GM12878 (cell line): ENCODE data around the gene RERE. TPM values are rescaled to one million over a fixed set of nuclear protein-coding genes. Genes with fewer than 3 reads are reported as not detected.

Experiments
- ATAC-seq: fragments of 200-7000 bp; cut with Tn5 transposase; 3 replicates; pipeline ENCODE4 v1.9.1; 2020; ENCODE audit warnings: mild to moderate bottlenecking, moderate library complexity
- BruUV-seq: library from RNA; stranded (reverse); fragments of 400-500 nt; replicated peaks from 2 replicates; lab custom pipeline; 2021; lab: Mats Ljungman, UMichigan
- CTCF ChIA-PET: fragments of 300-600 bp; sonication (Branson Sonifier 250); formaldehyde crosslinking; extraction: SDS; loops from one replicate; lab custom pipeline; 2021; ENCODE audit warnings: inconsistent platforms; lab: Yijun Ruan, JAX
- POLR2A ChIA-PET: fragments of 350-600 bp; formaldehyde crosslinking; extraction: SDS; loops from one replicate; lab custom pipeline; 2021; ENCODE audit warnings: inconsistent platforms; lab: Charles Lee
- RAD21 ChIA-PET: fragments of 300-600 bp; sonication (Branson Sonifier 250); formaldehyde crosslinking; loops from one replicate; lab custom pipeline; 2023; ENCODE audit warnings: antibody characterized with exemption; ENCODE audit not compliant: unreplicated experiment; lab: Charles Lee
- SMC1A ChIA-PET: fragments of 300-600 bp; sonication (Branson Sonifier 250); formaldehyde crosslinking; loops from one replicate; lab custom pipeline; 2023; ENCODE audit not compliant: unreplicated experiment, uncharacterized antibody; lab: Charles Lee
- DNase-seq: peaks from one replicate; pipeline ENCODE4 v3.0.0-alpha.2; 2011; ENCODE audit warnings: low read depth, low spot score
- FAIRE-seq: peaks from 3 replicates; lab custom pipeline; 2011; peaks lifted over from hg19 to GRCh38; lab: Jason Lieb, UNC
- H2AFZ ChIP-seq: 2 replicates; pipeline ENCODE4 v1.6.0; 2011; ENCODE audit warnings: low read depth, low read length, control low read depth; ENCODE audit not compliant: control insufficient read depth
- H3K27ac ChIP-seq: 2 replicates; pipeline ENCODE4 v1.5.1; 2011; ENCODE audit warnings: control low read depth; ENCODE audit not compliant: control insufficient read depth, insufficient read depth
- H3K27me3 ChIP-seq, 2 experiments: replicated peaks in 1 of 2; 2 replicates each; pipeline versions ENCODE4 v1.6.0 to v1.6.1; 2011; ENCODE audit warnings: low read length in 1 of 2; ENCODE audit not compliant: control insufficient read depth in 2 of 2, insufficient read depth in 2 of 2
- H3K36me3 ChIP-seq, 2 experiments: 2 replicates each; pipeline ENCODE4 v1.5.1; 2011; ENCODE audit warnings: low read length in 1 of 2; ENCODE audit not compliant: control insufficient read depth in 2 of 2, insufficient read depth in 2 of 2
- H3K4me1 ChIP-seq: 2 replicates; pipeline ENCODE4 v1.6.1; 2011; ENCODE audit warnings: mild to moderate bottlenecking, low read length, moderate library complexity, mixed read lengths; ENCODE audit not compliant: control insufficient read depth, insufficient read depth
- H3K4me2 ChIP-seq: 2 replicates; pipeline ENCODE4 v1.6.0; 2011; ENCODE audit warnings: control low read depth; ENCODE audit not compliant: control insufficient read depth, insufficient read depth
- H3K4me3 ChIP-seq: fragments of 200-600 bp; sonication (generic); 2 replicates; pipeline ENCODE4 v1.5.1; 2016
- H3K79me2 ChIP-seq: 2 replicates; pipeline ENCODE4 v1.6.0; 2011; ENCODE audit warnings: low read length; ENCODE audit not compliant: control insufficient read depth, insufficient read depth
- H3K9ac ChIP-seq: 2 replicates; pipeline ENCODE4 v1.8.0; 2011; ENCODE audit warnings: low read length, control low read depth, mixed read lengths; ENCODE audit not compliant: control insufficient read depth, insufficient read depth
- H3K9me3 ChIP-seq: replicated peaks from 3 replicates; pipeline ENCODE4 v1.5.1; 2011; ENCODE audit warnings: mild to moderate bottlenecking, low read length; ENCODE audit not compliant: control insufficient read depth, insufficient read depth
- H4K20me1 ChIP-seq: 2 replicates; pipeline ENCODE4 v1.6.0; 2011; ENCODE audit not compliant: control insufficient read depth, insufficient read depth
- ATF7 ChIP-seq: fragments of 450-650 bp; IDR thresholded peaks from 2 replicates; pipeline ENCODE4 v1.6.1; 2016; ENCODE audit warnings: low read depth, mild to moderate bottlenecking
- BCL11A ChIP-seq: IDR thresholded peaks from 2 replicates; pipeline ENCODE4 v1.6.1; 2011; ENCODE audit warnings: low read depth, low read length
- DPF2 ChIP-seq: fragments of 450-650 bp; IDR thresholded peaks from 2 replicates; pipeline ENCODE4 v1.6.1; 2017; ENCODE audit warnings: mild to moderate bottlenecking
- EP300 ChIP-seq, 2 experiments: fragments of 150-350 bp in 1 of 2; IDR thresholded peaks; 2 replicates each; pipeline ENCODE4 v1.6.1; 2011 to 2012; ENCODE audit warnings: low read depth in 2 of 2, low read length in 2 of 2, borderline replicate concordance in 1 of 2, improper control_type of control experiment in 1 of 2, inconsistent platforms in 1 of 2; ENCODE audit not compliant: control insufficient read depth in 1 of 2
- FOS ChIP-seq: IDR thresholded peaks from 3 replicates; pipeline ENCODE4 v1.6.1; 2011; ENCODE audit warnings: borderline replicate concordance; ENCODE audit not compliant: insufficient read length; ENCODE audit errors: extremely low read depth
- IKZF2 ChIP-seq, 2 experiments: fragments of 450-650 bp; IDR thresholded peaks; 2 replicates each; pipeline ENCODE4 v1.6.1; 2017; ENCODE audit warnings: mild to moderate bottlenecking in 2 of 2, moderate library complexity in 2 of 2
- MEF2A ChIP-seq: IDR thresholded peaks from 2 replicates; pipeline ENCODE4 v1.6.1; 2011; ENCODE audit warnings: low read depth, mild to moderate bottlenecking, low read length, moderate library complexity; ENCODE audit not compliant: insufficient read depth
- MTA2 ChIP-seq: fragments of 450-650 bp; IDR thresholded peaks from 2 replicates; pipeline ENCODE4 v1.6.1; 2016; ENCODE audit warnings: low read depth, mild to moderate bottlenecking, moderate library complexity
- NFYB ChIP-seq: IDR thresholded peaks from 2 replicates; pipeline ENCODE4 v1.6.1; 2011; ENCODE audit warnings: low read depth, mild to moderate bottlenecking, low read length, improper control_type of control experiment, moderate library complexity; ENCODE audit not compliant: insufficient read depth
- POLR2A ChIP-seq: IDR thresholded peaks from 2 replicates; pipeline ENCODE4 v1.6.1; 2011; ENCODE audit warnings: low read depth, mild to moderate bottlenecking, low read length
- POU2F2 ChIP-seq: IDR thresholded peaks from 3 replicates; pipeline ENCODE4 v1.6.1; 2011; ENCODE audit warnings: low read depth, mild to moderate bottlenecking, low read length, borderline replicate concordance
- RAD51 ChIP-seq: fragments of 450-650 bp; IDR thresholded peaks from 2 replicates; pipeline ENCODE4 v1.6.1; 2016; ENCODE audit warnings: moderate library complexity, mild to moderate bottlenecking, inconsistent platforms
- RB1 ChIP-seq: fragments of 450-650 bp; formaldehyde crosslinking; IDR thresholded peaks from 2 replicates; pipeline ENCODE4 v1.6.1; 2017; ENCODE audit warnings: mild to moderate bottlenecking, borderline replicate concordance
- RUNX3 ChIP-seq: IDR thresholded peaks from 2 replicates; pipeline ENCODE4 v1.6.1; 2012; ENCODE audit warnings: low read length, inconsistent platforms
- TCF7 ChIP-seq: IDR thresholded peaks from 2 replicates; pipeline ENCODE4 v1.6.1; 2014; ENCODE audit warnings: antibody characterized with exemption, borderline replicate concordance
- YY1 ChIP-seq: IDR thresholded peaks from 2 replicates; pipeline ENCODE4 v1.6.1; 2011; ENCODE audit warnings: low read depth, mild to moderate bottlenecking, low read length
- WGBS: methylation state at CpG from one replicate; pipeline ENCODE4 v1.1.6; 2016; ENCODE audit warnings: low lambda C conversion rate; ENCODE audit not compliant: insufficient replicate concordance, insufficient coverage; ENCODE audit errors: missing lambda C conversion rate; 5-methylcytosine and 5-hydroxymethylcytosine counted together
- in situ Hi-C: fragments of 300-500 bp; cut with MboI; formaldehyde crosslinking; loops from 9 replicates; pipeline ENCODE4 v1.14.3; 2018; ENCODE audit warnings: mixed read lengths
- intact Hi-C: fragments of 100-400 bp; cut with micrococcal nuclease; formaldehyde crosslinking; loops from one replicate; pipeline ENCODE4 v1.14.2; 2022; ENCODE audit not compliant: unreplicated experiment
- polyA plus RNA-seq, 11 experiments: library from polyadenylated mRNA; depleted of rRNA in 4 of 11; unstranded in 6 of 11; stranded (reverse) in 5 of 11; fragments of >200 nt; fragmentation: Nextera tagmentation in 4 of 11; fragmentation: Illumina TruSeq in 1 of 11; extraction: Ambion mirVana in 4 of 11; extraction: Trizol in 1 of 11; gene quantifications; 1 replicate in 1 of 11; 2 replicates in 10 of 11; pipeline versions ENCODE4 v1.2.1 to v1.2.3, GENCODE V29; 2011 to 2016; ENCODE audit warnings: inconsistent platforms in 2 of 11, missing spikeins in 2 of 11, low read depth in 1 of 11
- total RNA-seq, 4 experiments: library from RNA; depleted of rRNA in 3 of 4; stranded (reverse); fragments of >200 nt in 3 of 4; fragmentation: Illumina TruSeq in 1 of 4; extraction: Trizol in 1 of 4; gene quantifications; 2 replicates each; pipeline versions ENCODE4 v1.2.1 to v1.2.3, GENCODE V29; 2013 to 2021
- TF ChIP-seq, protein P1 (sequence below): fragments of 450-650 bp; IDR thresholded peaks from 2 replicates; pipeline ENCODE4 v1.6.1; 2017; ENCODE audit warnings: mild to moderate bottlenecking, moderate library complexity
- TF ChIP-seq, protein P2 (sequence below): IDR thresholded peaks from 2 replicates; pipeline ENCODE4 v1.6.1; 2012; ENCODE audit warnings: low read depth, low read length, improper control_type of control experiment

RERE gene
- total and polyA plus RNA-seq, 10 of the 15 experiments (the other 5 are each of a cell fraction or from before 2014, with no cell fraction given) = 5.2 to 60.5 (median 20.2) TPM

GRCh38 chr1:8764293-8764937 lies 53.0 kb downstream of the RERE start:
- no peaks in the 10 kb centered on the region for H4K20me1 ChIP-seq
- DNase-seq (peak; percentile 59), ATAC-seq (peak; percentile 85), FAIRE-seq (peak; percentile 57)
- in situ Hi-C loops = no loop called here
- SMC1A ChIA-PET = interaction anchor here (0.6 to 4.6 kb wide), 14 partner anchors 9 to 352 kb away, joined by 3 to 55 read pairs (median 4); no protein-coding TSS in a partner anchor
- intact Hi-C loops = loop anchor here (5.0 kb wide), 1 partner anchor 53 kb away; the partner anchor contains the start of gene RERE
- H3K9me3 ChIP-seq = no peaks in the 10 kb centered on the region; the same call in 2 of the 3 replicates
- RAD21 ChIA-PET = interaction anchor here (0.6 to 4.9 kb wide), 6 partner anchors 16 to 269 kb away, joined by 3 to 49 read pairs (median 5); no protein-coding TSS in a partner anchor
- POLR2A ChIA-PET = interaction anchor here (0.6 to 5.0 kb wide), 13 partner anchors 9 to 489 kb away, joined by 3 to 27 read pairs (median 4); partner anchors contain the start of genes ENO1 and RERE
- peak overlapping the region; percentile 60 for H3K9ac ChIP-seq
- WGBS = 13% methylated on average over 4 of the region's 4 CpGs
- H3K79me2 ChIP-seq = peaks cover 23% of the 10 kb centered on the region
- H2AFZ ChIP-seq = peak overlapping the region; percentile 61
- H3K36me3 ChIP-seq = no peaks in the 10 kb centered on the region
- CTCF ChIA-PET = interaction anchor here (0.7 to 4.5 kb wide), 6 partner anchors 13 to 203 kb away, joined by 4 to 47 read pairs (median 7); no protein-coding TSS in a partner anchor
- TSS peak; percentile 16 for BruUV-seq
- H3K27me3 ChIP-seq = no peaks in the 10 kb centered on the region
- peak overlapping the region; percentile 93 for H3K27ac ChIP-seq
- peaks cover 29% of the 10 kb centered on the region for H3K4me1 ChIP-seq
- H3K4me3 ChIP-seq = peak overlapping the region; percentile 8; the same call in 1 of the 2 replicates
- peak overlapping the region; percentile 86 for H3K4me2 ChIP-seq
- TF ChIP-seq, protein P1, sequence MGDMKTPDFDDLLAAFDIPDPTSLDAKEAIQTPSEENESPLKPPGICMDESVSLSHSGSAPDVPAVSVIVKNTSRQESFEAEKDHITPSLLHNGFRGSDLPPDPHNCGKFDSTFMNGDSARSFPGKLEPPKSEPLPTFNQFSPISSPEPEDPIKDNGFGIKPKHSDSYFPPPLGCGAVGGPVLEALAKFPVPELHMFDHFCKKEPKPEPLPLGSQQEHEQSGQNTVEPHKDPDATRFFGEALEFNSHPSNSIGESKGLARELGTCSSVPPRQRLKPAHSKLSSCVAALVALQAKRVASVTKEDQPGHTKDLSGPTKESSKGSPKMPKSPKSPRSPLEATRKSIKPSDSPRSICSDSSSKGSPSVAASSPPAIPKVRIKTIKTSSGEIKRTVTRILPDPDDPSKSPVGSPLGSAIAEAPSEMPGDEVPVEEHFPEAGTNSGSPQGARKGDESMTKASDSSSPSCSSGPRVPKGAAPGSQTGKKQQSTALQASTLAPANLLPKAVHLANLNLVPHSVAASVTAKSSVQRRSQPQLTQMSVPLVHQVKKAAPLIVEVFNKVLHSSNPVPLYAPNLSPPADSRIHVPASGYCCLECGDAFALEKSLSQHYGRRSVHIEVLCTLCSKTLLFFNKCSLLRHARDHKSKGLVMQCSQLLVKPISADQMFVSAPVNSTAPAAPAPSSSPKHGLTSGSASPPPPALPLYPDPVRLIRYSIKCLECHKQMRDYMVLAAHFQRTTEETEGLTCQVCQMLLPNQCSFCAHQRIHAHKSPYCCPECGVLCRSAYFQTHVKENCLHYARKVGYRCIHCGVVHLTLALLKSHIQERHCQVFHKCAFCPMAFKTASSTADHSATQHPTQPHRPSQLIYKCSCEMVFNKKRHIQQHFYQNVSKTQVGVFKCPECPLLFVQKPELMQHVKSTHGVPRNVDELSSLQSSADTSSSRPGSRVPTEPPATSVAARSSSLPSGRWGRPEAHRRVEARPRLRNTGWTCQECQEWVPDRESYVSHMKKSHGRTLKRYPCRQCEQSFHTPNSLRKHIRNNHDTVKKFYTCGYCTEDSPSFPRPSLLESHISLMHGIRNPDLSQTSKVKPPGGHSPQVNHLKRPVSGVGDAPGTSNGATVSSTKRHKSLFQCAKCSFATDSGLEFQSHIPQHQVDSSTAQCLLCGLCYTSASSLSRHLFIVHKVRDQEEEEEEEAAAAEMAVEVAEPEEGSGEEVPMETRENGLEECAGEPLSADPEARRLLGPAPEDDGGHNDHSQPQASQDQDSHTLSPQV = no peak
- TF ChIP-seq NFYB = no peak
- peak in 1 of 2 experiments; percentile 46; a peak in 1 of 4 replicates for TF ChIP-seq EP300 (IDR thresholded peaks at IDR 0.05; ENCODE audit: borderline replicate concordance in 1 of 2, control insufficient read depth in 1 of 2, low read depth in 2 of 2, low read length in 2 of 2)
- TF ChIP-seq RB1 = peak; percentile 17; the same call in 1 of the 2 replicates
- no peak for TF ChIP-seq POLR2A
- no peak for TF ChIP-seq FOS
- TF ChIP-seq POU2F2 = peak; percentile 88; the same call in 2 of the 3 replicates
- TF ChIP-seq ATF7 = peak; percentile 65
- TF ChIP-seq, protein P2, sequence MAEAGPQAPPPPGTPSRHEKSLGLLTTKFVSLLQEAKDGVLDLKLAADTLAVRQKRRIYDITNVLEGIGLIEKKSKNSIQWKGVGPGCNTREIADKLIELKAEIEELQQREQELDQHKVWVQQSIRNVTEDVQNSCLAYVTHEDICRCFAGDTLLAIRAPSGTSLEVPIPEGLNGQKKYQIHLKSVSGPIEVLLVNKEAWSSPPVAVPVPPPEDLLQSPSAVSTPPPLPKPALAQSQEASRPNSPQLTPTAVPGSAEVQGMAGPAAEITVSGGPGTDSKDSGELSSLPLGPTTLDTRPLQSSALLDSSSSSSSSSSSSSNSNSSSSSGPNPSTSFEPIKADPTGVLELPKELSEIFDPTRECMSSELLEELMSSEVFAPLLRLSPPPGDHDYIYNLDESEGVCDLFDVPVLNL = no peak
- peak; percentile 93 for TF ChIP-seq TCF7
- peak; percentile 39; the same call in 1 of the 2 replicates for TF ChIP-seq RUNX3
- TF ChIP-seq BCL11A = 0 out of 2 replicates have a peak, but pooled peaks have one; percentile 56
- peak; percentile 53 for TF ChIP-seq YY1
- peak; percentile 16; the same call in 1 of the 2 replicates for TF ChIP-seq RAD51
- TF ChIP-seq MEF2A = peak; percentile 77
- TF ChIP-seq IKZF2 (IDR thresholded peaks at IDR 0.05) = peak in 1 of 2 experiments; percentile 19; a peak in 2 of 4 replicates
- TF ChIP-seq MTA2 = peak; percentile 82
- peak; percentile 28; the same call in 1 of the 2 replicates for TF ChIP-seq DPF2
